GM15510 (cell line): ENCODE measurements around the gene PLPP3.

Experiments
- POLR2A ChIP-seq: IDR thresholded peaks from 3 replicates; pipeline ENCODE4 v1.6.1; 2011; ENCODE audit warnings: borderline replicate concordance; ENCODE audit not compliant: insufficient read length; ENCODE audit errors: extremely low read depth

Gene PLPP3

DNA sequence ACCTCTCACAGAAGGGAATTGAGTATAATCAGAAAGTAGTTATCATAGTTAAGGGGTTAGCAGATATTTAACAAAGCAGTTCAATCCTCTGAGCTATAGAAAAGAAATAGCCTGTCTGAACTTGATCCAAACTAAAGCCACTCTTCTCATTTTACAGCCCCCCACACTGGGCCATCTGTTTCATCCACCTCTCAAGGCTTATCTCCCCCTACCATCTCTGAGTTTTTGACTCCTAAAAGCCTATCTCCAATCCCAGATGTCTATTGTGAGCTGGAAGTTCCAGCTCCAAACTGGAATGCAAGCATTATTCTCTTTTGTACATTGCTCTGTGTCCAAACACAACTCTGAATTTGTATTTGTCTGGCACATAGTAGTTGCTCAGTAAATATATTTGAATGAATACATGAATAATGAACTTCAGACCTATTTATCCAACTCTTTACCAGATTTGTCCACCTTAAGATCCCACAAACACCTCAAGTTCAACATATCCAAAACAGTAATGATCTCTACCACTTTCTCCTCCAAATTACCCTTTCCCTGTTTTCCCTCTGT is 98.1 kb downstream of the PLPP3 start:
- TF ChIP-seq POLR2A: no peak

DNA sequence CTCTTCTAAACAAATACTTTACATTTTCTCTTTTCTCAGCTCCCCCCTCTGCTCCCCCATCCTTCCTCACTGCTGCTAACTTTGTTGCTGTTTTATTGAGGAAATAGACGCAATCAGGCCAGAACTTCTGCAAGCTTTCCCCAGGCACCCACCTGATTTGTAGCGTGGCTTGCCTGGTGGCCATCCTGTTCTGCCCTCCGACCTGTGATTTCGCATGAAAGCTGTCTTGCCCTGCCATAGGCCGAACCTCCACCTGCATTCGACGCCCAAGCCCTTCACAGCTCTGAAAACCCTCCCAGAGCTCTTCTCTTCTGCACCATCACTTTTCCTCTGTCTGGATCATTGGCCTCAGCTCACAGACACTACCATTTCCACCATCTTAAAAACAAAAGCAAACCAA is 100.6 kb downstream of the PLPP3 start:
- no peak for TF ChIP-seq POLR2A

DNA sequence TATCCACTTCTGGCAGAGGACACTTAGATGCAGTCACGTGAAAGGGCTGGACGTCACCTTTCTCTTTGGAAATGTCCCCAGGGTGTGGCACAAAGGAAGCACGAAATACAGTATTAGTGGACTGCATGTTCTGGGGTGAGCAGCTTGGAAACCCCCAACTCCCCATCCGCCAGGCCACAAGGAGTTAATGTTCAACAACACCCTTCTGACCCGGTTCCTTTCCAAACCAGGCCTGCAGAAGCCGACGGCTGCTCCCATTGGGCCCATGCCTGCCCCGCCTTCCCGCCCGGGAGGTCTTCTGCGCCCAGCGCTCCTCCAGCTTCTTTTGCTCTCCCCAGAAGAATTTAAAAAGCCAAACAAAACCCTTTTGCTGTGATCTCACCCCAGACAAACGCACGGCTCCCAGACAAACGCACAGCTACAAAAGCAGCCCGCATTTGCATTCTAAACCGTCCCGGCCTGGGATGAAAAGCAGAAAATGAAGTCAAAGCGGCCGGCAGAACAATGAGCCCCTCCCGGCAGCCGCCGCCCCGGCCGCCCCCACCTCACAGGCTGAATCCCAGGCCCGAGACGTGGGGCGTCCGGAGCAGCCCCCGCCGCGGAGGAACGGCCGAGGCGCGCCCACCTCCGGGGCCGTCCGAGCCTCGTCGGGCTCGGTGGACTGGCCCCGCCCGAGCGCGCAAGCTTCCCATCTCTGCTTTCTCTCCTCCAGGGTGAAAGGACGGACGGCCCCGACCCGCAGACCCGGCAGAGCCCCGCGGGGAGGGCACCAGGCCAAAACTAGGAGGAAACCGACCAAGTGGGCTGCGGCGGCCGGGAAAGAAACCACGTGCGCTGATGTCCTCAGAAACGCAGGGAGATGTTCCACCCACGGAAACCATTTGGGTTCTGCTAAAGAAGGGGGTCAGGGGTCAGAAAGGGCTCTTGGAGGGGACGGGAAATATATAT is 101.9 kb downstream of the PLPP3 start:
- no peak for TF ChIP-seq POLR2A

DNA sequence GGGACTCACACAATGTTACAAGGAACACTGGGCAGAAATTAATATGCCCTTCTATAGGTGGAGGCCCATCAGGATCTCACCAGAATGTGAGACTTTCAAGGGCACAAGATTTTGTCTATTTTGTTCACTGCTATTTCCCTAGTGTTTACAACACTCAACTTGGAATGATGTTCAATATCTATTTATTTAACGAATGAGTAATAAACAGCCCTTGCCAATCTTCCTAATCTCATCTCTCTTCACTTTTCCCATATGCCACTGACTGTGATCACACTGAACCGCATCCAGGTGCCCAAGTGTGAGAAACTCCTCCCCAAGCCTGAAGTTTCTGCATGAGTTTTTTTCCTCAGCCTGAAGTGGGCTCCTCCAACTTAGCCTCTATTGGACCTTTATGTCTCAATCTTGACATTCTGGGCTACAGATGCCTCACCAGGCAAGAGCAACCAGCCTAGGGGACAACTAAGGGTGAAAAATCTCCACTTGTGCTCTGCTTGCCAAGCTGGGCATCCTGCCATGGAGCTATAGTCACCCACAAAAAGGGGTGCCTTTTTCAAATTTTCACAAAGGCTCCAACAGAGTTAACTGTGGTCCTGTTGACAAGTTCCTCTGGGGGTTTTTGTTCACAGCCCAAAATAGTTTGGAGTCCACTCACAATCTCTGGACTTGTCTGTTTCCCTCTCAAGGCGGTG is 105.6 kb downstream of the PLPP3 start:
- TF ChIP-seq POLR2A: no peak

DNA sequence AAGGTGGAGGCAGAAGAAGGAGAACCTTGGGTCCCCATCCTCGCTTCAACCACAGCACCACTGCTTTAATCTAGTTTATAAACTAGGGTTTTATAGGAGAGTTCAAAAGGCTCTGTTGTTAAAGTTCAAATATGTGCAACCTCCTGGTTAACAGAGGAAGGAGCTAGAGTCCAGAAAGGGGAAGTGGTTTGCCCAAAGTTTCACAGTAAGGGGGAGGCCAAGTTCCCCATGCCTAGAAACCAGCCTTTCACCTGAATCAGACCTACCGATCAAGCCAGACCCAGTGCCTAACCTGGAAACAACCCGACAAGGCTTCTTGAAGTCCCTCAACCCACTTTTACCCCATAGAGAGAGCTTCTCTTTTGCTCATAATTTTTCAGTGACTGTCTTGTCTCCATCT is 106.5 kb downstream of the PLPP3 start:
- TF ChIP-seq POLR2A: no peak

- TF ChIP-seq POLR2A: no peak
Measured at GRCh38 chr1:56469640-56470371, 109.6 kb downstream of the PLPP3 start.

GRCh38 chr1:56468518-56468917 is 110.8 kb downstream of the PLPP3 start:
- no peak for TF ChIP-seq POLR2A

DNA sequence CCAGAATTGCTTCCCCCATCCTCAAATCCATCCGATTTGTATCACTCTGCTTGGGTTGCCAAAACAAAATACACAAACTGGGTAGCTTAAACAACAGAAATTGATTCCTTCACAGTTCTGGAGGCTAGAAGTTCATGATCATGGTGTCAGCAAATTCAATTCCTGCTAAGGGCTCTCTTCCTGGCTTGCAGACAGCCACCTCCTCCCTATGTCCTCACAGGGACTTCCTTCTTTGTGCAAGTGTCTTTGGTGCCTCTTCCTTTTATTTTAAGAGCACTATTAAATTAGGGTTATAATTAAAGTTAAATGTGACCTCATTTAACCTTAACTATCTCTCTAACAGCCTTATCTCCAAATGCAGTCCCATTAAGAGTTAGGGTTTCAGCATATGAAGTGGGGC is 112.8 kb downstream of the PLPP3 start:
- no peak for TF ChIP-seq POLR2A

DNA sequence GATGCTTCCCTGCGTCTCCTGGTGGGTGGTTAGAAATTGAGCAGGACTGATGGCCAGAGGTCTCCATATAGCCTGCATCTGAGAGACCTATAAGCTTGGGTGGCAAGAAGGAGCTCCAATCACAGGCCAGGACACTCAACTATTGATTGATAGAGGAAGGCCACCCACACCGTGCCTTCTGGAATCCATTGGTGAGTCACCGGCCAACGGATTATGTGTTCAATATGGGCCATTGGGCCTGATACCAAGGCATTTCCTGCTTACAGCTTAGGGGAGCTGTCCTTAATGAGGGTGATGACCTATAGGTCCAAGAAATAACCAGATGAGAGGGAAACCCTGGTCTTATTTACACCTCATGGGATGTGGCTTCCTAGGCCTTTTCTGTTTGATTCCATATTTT is 115.1 kb downstream of the PLPP3 start:
- TF ChIP-seq POLR2A: no peak

DNA sequence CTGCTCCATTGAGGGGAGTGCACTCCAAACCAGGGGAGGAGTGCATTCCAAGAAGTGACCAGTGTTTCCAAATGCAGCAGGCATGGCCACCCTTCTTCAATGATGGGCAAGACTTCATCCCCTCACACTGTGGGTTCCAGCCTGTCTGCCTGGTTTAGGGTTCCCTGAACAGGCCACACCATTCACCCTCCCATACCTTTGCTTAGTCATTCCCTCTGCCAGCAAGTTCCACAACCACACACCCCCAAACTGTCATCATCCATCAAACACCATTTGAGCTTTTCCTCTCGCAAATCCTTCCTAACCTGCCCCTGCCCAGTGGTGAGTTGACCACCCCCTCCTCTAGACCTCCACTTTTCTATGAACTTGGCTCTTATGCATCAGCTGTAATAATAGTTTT is 116.0 kb downstream of the PLPP3 start:
- no peak for TF ChIP-seq POLR2A

- TF ChIP-seq POLR2A: no peak
Measured at GRCh38 chr1:56462209-56462608, 117.2 kb downstream of the PLPP3 start.

DNA sequence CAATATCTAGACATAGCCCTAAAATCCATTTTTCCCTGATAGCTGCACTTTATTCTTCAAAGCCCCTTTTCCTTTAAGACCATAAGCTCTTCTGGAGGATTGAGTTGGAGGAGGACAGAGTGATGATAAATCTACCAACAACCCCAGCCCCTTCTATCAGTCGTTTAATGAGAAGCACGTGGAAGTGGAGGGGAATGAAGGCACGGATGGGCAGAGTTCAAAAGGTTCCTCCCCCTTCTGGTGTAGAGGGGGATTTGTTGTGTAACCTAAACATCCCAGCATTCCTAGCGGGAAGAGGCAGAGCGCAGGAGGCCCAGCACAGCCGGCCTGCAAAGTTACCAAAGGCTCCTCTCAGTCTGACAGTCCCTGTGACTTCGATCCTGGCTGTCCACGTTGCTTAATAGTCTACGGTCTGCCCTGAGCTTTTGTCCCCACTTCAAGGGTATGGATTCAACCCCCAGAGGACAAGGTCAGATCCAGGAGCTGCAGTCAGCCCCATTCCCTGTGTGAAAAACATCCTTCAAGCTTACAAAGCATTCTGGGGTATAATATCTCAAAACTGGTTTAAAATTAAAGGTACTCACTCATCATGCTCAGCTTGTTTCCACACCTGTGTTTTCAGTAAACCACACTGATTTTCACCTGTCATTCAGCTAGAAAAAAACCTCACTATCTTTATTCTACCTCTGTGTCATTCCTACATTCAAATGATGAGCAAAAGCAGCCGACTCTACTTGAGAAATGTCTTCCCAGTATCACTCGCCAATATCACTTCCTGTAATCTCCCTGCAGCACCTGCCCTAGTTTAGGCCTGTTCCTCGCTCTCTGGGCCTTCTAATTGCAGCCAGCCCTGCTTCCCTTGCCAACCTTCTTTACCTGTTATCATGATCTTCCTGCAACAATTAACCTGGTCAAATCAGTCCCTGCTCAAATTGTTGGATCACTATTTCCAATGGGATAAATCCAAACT is 117.9 kb downstream of the PLPP3 start:
- no peak for TF ChIP-seq POLR2A

DNA sequence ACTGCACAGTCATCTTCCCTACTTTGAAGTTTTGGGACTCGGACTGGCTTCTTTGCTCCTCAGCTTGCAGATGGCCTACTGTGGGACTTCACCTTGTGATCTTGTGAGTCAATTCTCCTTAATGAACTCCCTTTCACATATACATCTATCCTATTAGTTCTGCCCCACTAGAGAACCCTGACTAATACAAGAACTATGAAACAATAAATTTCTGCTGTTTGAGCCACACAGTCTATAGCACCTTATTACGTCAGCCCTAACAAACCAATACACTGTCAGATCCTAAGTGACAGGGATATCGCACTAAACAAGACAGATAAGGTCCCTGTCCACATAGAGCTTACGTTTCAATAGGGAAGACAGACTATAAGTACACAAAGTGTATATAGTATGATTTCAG is 120.1 kb downstream of the PLPP3 start:
- TF ChIP-seq POLR2A: no peak

- TF ChIP-seq POLR2A: no peak
Measured at GRCh38 chr1:56457756-56458375, 121.5 kb downstream of the PLPP3 start.

GRCh38 chr1:56456435-56457101 is 122.8 kb downstream of the PLPP3 start:
- no peak for TF ChIP-seq POLR2A
